Measurements from ENCODE around the gene ZFYVE1.

DNA sequence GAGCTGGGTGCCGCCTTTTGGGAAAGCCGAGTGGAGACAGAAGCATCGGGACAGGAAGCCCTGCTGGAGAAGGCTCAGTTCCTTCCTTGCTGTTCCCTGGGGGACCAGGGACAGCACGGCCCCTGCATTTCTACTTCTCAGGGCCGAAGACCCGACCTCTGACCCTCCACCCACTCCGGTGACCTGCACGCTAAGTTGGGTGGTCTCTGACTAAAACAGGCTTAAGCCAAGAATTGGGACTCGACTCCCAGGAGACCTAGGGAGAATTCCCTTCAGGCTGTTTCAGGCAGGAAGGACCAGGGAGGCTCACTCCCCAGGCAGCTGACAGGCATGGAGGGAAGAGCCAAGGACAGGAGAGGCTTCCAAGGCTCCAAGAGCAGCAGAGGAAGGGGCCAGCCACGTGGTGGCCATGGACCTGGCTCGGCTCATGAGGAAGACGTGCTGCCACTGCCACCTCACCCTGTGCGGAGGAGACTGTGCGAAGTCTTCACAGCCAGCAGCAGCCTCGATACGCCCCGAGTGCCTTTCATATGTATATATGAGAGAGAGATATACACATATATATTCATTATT is 56.8 kb downstream of the ZFYVE1 start:
- no peak for TF ChIP-seq POLR2AphosphoS5 (IDR thresholded peaks at IDR 0.05; ENCODE audit: borderline replicate concordance, low read depth, low read length)
- TF ChIP-seq EZH2 (IDR thresholded peaks at IDR 0.05): no peak
- no peak for TF ChIP-seq FOXP2 (optimal IDR thresholded peaks at IDR 0.05; ENCODE audit: control extremely low read depth, extremely low read length, insufficient read depth)
